HG03108 (cell line): ENCODE measurements around the gene MAP4K3.

Source experiments
- ATAC-seq: cut with Tn5 transposase; IDR thresholded peaks from one replicate; pipeline ENCODE4 v1.9.1; 2021; ENCODE audit warnings: moderate library complexity; ENCODE audit not compliant: unreplicated experiment

MAP4K3 gene

GRCh38 chr2:39308778-39309177 is 128.3 kb downstream of the MAP4K3 start:
- ATAC-seq = no peak

GRCh38 chr2:39306626-39307025 is 130.5 kb downstream of the MAP4K3 start:
- ATAC-seq = no peak

- ATAC-seq = no peak
Observed at GRCh38 chr2:39304729-39305128, 132.4 kb downstream of the MAP4K3 start.

GRCh38 chr2:39304200-39304599 is 132.9 kb downstream of the MAP4K3 start:
- no peak for ATAC-seq

- ATAC-seq = no peak
Observed at GRCh38 chr2:39301352-39301751, 135.7 kb downstream of the MAP4K3 start.

- no peak for ATAC-seq
Observed at GRCh38 chr2:39300044-39300978, 136.8 kb downstream of the MAP4K3 start.

- no peak for ATAC-seq
Observed at GRCh38 chr2:39290433-39290832, 146.7 kb downstream of the MAP4K3 start.

GRCh38 chr2:39289609-39290008 is 147.5 kb downstream of the MAP4K3 start:
- no peak for ATAC-seq

- no peak for ATAC-seq
Observed at GRCh38 chr2:39283561-39283960, 153.5 kb downstream of the MAP4K3 start.

- no peak for ATAC-seq
Observed at GRCh38 chr2:39281391-39281790, 155.7 kb downstream of the MAP4K3 start.

GRCh38 chr2:39275016-39275415 is 162.1 kb downstream of the MAP4K3 start:
- ATAC-seq = no peak

GRCh38 chr2:39269941-39270340 is 167.1 kb downstream of the MAP4K3 start:
- no peak for ATAC-seq

GRCh38 chr2:39266916-39267434 is 170.1 kb downstream of the MAP4K3 start:
- ATAC-seq = no peak

GRCh38 chr2:39266139-39266805 is 170.8 kb downstream of the MAP4K3 start:
- ATAC-seq = peak; percentile 52

- no peak for ATAC-seq
Observed at GRCh38 chr2:39265315-39265714, 171.8 kb downstream of the MAP4K3 start.

GRCh38 chr2:39264733-39265132 is 172.4 kb downstream of the MAP4K3 start:
- peak; percentile 67 for ATAC-seq

GRCh38 chr2:39260087-39260486 is 177.0 kb downstream of the MAP4K3 start:
- ATAC-seq = no peak

GRCh38 chr2:39256040-39256439 is 181.0 kb downstream of the MAP4K3 start:
- ATAC-seq = no peak

GRCh38 chr2:39252888-39253518 is 184.1 kb downstream of the MAP4K3 start:
- ATAC-seq = no peak

- no peak for ATAC-seq
Observed at GRCh38 chr2:39247512-39248043, 189.5 kb downstream of the MAP4K3 start.

- no peak for ATAC-seq
Observed at GRCh38 chr2:39246382-39246980, 190.6 kb downstream of the MAP4K3 start.
